ENCODE data around the gene PGR. TPM values are rescaled to one million over a fixed set of nuclear protein-coding genes. Genes with fewer than 3 reads are reported as not detected.

PGR gene
- 0.31 TPM in 1 of 2 replicates, not detected in the other for total RNA-seq (2014; rRNA removed; shearing (Covaris generic))

DNA sequence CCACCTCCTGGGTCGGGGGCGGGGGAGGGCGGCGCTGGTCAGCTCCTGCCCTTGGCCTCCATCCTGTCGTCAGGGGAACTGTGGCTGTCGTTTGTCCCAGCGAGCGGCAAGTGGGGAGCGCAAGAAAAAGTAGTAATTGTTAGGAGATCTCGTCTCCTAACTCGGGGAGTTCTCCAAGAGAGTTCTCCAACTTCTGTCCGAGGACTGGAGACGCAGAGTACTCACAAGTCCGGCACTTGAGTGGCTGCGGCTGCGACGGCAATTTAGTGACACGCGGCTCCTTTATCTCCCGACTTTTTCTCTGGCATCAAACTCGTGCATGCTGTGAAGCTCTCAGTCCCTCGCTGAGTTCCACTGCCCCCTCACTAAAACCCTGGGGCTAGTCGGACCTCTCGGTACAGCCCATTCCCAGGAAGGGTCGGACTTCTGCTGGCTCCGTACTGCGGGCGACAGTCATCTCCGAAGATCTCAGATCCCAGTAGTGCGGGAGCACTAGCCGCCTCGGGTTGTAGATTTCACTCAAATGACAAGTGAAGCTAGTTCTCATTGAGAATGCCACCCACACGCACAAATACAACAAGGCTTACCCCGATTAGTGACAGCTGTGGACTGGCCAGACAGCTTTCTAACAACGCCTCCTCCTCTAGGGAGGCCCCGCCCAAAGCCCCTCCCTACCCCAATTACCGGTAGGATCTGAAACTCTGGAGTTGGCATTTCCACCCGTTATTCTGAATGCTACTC is at the start of gene PGR:
PGR (minus strand) TSS at position 611 of the 741 bp plus-strand sequence. CDS start 743 bp downstream, outside the sequence.
- peak; percentile 69 for DNase-seq
- peak within 1 kb of the TSS; percentile 45 for H3K4me3 ChIP-seq (ENCODE audit: insufficient read depth, low read depth, low read length)
- H3K36me3 ChIP-seq (replicated peaks; ENCODE audit: control insufficient read depth, insufficient read depth, low read length) = no peaks in the 10 kb centered on the region
- peaks cover 67% of the 10 kb centered on the region for H3K27me3 ChIP-seq (ENCODE audit: control insufficient read depth, insufficient read depth, low read length)

DNA sequence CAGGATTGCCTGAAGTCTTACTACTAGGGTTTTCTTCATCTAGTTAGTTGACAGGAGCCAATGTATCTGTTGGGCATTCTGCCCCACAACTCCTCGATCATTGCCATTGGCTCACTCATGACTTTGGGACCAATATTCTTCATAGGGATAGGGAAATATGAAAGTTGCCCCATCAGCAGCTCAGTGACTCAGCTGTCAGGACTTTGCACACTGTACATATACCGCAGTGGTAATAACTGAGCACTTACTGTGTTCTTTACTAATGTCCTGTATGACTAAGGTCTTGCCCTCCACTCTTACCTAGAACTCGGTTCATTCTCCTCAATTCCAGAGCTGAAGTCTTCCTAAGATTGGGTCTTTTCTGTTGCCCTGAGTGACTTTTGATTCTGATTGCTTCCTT is 46.8 kb upstream of the PGR start:
- no peak for DNase-seq
- Histone ChIP-seq H3K36me3 (replicated peaks; ENCODE audit: control insufficient read depth, insufficient read depth, low read length) (no peaks in the 10 kb centered on the region), H3K27me3 (ENCODE audit: control insufficient read depth, insufficient read depth, low read length) (no peaks in the 10 kb centered on the region), H3K4me3 (ENCODE audit: insufficient read depth, low read depth, low read length) (no peak overlapping the region)

DNA sequence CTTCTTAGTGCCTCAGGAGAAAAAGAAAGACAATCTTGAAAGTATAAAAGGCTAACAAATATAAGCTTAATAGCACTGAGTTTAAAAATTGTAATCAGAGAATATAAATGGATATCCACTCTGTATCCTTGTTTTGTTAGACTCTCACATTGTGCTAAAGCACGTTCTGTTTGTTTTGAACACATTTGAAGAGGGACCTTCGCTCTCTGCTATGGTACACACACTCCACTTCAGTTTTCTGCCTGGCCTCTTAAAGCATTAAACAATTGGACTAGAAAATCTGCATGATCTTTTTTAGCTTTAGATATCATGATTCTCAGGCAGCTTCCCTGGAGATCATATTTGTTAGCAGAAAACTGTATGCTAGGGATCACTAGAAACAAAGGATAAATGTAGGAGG is 40.3 kb upstream of the PGR start:
- DNase-seq = no peak
- H3K27me3 ChIP-seq (ENCODE audit: control insufficient read depth, insufficient read depth, low read length) = no peaks in the 10 kb centered on the region
- no peaks in the 10 kb centered on the region for H3K36me3 ChIP-seq (replicated peaks; ENCODE audit: control insufficient read depth, insufficient read depth, low read length)
- no peak overlapping the region for H3K4me3 ChIP-seq (ENCODE audit: insufficient read depth, low read depth, low read length)

DNA sequence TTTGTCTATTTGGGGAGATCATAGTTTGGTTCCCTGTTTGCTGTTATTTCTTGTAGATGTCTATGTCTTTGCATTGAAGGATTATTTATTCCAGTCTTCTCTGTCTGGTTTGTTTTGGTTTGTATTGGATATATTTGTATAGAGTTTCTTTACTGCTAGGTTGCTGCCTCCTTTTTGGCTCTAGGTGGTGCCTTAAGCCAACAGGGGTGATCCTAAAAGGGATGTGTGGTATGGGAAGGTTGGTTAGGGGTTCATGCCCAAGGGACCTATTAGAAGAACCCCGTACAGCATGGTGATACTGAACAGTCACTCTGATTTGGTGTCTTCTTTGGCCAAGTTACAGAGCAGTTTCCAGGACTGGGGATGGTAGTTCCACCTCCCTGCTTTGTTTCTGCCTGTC is 36.4 kb upstream of the PGR start:
- Histone ChIP-seq H3K4me3 (ENCODE audit: insufficient read depth, low read depth, low read length) (no peak overlapping the region), H3K36me3 (replicated peaks; ENCODE audit: control insufficient read depth, insufficient read depth, low read length) (no peaks in the 10 kb centered on the region), H3K27me3 (ENCODE audit: control insufficient read depth, insufficient read depth, low read length) (no peaks in the 10 kb centered on the region)
- no peak for DNase-seq

DNA sequence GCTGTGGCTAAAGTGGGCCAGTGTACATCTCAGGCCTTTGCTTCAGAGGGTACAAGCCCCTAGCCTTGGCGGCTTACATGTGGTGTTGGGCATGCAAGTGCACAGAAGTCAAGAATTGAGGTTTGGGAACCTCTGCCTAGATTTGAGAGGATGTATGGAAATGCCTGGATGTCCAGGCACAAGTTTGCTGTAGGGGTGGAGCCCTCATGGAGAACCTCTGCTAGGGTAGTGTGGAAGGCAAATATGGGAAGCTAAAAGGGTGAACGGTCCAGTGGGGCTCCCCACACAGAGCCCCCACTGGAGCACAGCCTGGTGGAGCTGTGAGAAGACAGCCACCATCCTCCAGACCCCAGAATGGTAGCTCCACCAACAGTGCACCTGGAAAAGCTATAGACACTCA is 28.5 kb upstream of the PGR start:
- H3K27me3 ChIP-seq (ENCODE audit: control insufficient read depth, insufficient read depth, low read length) = no peaks in the 10 kb centered on the region
- H3K36me3 ChIP-seq (replicated peaks; ENCODE audit: control insufficient read depth, insufficient read depth, low read length) = no peaks in the 10 kb centered on the region
- DNase-seq = no peak
- no peak overlapping the region for H3K4me3 ChIP-seq (ENCODE audit: insufficient read depth, low read depth, low read length)

DNA sequence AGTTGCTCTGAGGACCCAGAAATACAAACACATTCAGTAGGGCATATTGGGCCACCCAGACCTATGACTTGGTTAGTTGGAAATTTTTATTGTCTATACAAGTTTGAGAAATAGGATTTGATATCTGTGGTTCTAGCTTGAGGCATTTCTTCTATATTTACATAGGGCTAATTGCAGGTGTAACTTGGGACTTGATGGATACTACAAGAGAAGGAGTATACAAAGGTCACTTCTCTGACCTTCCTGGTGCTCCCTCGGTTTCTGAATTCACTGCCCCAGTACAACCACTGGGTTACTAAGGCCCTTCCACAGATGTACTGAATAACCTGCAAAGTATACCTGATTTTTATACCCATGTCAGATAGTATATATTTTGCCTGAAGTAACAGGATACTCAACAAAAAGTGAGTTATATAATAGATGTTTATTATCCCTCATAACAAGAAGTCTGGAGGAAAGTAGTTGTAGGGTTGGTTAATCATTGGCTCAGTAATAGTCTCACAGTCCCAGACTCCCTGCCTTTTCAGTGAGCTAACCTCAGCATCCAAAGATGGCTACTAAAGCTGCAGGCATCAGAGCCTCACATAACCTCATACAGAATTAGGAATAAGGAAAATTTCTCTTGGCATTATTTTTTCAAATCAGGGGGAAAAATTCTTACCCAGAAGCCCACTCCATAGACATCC is 8.8 kb upstream of the PGR start:
- no peaks in the 10 kb centered on the region for H3K36me3 ChIP-seq (replicated peaks; ENCODE audit: control insufficient read depth, insufficient read depth, low read length)
- H3K27me3 ChIP-seq (ENCODE audit: control insufficient read depth, insufficient read depth, low read length) = no peaks in the 10 kb centered on the region
- DNase-seq = no peak
- no peak overlapping the region for H3K4me3 ChIP-seq (ENCODE audit: insufficient read depth, low read depth, low read length)

DNA sequence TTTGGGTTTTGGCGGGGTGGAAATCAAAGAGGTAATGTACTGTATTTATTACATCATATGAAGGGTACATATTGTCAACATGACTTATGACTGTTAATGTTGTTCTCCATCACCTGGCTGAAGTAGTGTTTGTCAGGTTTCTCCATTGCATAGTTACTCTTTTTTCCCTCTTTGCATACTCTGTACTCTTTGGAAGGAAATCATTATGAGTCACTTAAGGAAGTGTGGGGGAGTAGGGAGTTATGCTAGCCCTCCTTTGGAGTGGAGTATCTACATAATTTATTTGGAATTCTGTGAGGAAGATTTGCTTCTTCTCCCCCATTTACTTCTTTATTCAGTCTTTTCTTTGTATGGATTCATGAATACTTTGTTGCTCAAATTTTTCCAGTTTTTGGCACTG is 3.6 kb upstream of the PGR start:
- Histone ChIP-seq H3K4me3 (ENCODE audit: insufficient read depth, low read depth, low read length) (no peak overlapping the region), H3K36me3 (replicated peaks; ENCODE audit: control insufficient read depth, insufficient read depth, low read length) (no peaks in the 10 kb centered on the region), H3K27me3 (ENCODE audit: control insufficient read depth, insufficient read depth, low read length) (peaks cover 32% of the 10 kb centered on the region)
- DNase-seq = no peak

DNA sequence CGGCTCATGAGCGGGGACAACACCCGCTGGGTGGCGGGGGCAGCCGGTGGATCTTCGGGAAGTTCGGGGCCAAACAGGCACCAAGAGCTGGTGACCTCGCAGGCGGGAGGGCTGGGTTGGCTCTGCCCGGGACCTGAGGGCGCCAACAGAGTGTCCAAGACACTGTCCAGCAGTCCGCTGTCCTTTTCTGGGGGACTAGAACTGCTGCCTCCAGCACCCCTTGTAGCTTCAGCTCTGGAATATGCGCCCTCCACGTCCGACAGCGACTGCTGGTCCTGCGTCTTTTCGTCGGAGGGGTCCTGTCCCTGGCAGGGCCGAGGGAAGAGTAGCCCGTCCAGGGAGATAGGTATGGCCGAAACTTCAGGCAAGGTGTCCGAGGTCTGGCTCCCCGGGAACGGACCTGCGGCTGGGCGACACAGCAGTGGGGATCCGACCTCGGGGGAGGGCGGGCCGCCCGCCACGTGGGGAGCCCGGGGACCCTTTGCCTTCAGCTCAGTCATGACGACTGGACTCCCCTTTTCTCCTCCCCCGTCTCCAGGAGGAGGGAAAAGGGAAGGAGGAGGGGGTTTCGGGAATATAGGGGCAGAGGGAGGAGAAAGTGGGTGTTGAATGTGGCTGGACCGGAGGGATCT is 926 bp downstream of the PGR start:
- peak; percentile 60 for DNase-seq
- H3K4me3 ChIP-seq (ENCODE audit: insufficient read depth, low read depth, low read length) = peak overlapping the region; percentile 45
- H3K36me3 ChIP-seq (replicated peaks; ENCODE audit: control insufficient read depth, insufficient read depth, low read length) = no peaks in the 10 kb centered on the region
- peaks cover 67% of the 10 kb centered on the region for H3K27me3 ChIP-seq (ENCODE audit: control insufficient read depth, insufficient read depth, low read length)

DNA sequence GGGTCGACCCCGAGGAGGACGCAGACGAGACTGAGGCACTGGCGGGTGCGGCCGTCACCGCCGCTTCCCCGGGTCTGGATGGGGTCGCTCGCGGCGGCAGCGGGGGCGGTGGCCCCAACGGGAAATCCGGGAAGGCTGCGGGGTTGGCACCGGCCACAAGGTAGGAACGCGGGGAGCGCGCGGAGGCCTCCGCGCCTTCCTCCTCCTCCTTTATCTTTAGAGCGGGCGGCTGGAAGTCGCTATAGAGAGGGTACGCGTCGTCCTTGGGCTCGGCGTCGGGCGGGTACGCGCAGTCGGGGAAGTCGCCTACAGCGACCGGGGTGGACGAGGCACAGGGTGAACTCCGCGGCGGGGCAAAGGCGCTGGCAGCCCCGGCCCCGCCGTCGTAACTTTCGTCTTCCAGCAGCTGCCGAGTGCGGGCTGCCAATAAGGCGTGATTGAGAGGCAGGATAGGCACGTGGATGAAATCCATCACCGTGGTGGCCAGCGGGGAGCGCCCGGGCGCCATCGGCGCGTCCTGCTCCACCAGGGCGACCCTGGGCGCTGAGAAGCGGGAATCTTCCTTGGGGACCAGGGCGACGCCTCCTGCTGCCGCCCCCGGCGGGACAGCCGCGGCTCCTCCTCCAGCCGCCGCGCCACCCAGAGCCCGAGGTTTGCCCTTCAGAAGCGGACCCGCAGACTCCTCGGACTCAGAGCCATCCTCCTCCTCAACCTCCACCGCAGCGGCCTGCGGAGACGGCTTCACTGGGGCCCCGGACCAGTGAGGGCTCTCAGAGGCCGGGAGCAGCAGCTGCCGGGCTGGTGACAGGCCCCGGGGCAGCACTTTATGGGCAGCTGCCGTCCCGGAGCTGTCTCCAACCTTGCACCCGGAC is 1.7 kb downstream of the PGR start:
- Histone ChIP-seq H3K27me3 (ENCODE audit: control insufficient read depth, insufficient read depth, low read length) (peaks cover 67% of the 10 kb centered on the region), H3K4me3 (ENCODE audit: insufficient read depth, low read depth, low read length) (peak overlapping the region; percentile 45), H3K36me3 (replicated peaks; ENCODE audit: control insufficient read depth, insufficient read depth, low read length) (no peaks in the 10 kb centered on the region)
- peak; percentile 67 for DNase-seq

DNA sequence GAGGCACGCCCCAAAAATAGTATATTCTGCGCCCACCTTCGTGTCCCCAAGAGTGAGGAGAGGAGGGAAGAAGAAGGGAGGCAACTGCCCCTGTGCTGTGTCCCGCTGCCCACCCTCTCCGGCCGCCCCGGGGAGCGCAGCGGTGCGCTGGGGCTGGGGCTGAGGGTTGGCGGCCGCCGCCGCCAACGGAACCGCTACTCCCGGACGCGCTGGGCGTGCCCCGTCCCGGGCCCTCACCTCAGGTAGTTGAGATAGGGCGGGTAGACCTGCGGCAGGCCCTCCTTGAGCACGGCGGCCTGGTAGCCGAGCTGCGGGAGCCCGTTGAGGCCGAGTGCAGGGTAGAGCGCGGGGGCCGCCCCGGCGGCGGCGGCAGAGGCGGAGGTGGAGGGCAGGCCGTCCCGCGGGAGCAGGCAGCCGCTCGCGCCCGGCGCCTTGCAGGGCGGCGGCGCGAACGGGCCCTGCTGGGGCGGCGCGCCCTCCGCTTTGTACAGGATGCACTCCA is 2.4 kb downstream of the PGR start:
- DNase-seq = peak; percentile 76

DNA sequence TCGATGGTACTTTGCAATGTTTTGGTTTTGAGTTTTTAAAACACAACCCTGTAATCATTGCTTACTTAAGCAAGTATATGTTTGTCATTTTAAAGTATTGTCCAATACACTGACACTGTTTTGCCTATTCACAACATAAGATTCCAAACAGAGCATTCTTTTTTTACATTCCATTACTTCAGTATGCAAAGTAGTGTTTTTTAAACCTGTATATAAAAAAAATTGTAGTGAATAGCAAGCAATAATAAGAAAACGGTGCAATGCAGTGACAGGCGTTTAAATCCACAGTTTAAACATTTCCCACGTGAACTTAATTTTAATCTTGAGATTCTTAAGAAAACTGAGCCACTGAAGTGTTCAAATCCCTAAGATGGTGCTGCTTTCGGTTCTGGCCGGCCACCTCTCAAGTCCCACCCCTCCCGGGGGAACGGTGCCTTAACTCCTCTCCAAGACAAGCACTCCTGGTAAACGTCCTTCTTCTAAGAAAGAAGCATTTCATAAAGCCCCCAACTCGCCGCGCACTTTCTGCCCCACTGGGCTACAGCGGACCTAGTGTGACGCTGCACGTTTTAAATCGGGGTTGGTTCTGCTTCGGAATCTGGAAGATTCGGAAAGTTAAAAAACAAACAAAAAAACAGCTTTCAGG is 2.9 kb downstream of the PGR start:
- H3K36me3 ChIP-seq (replicated peaks; ENCODE audit: control insufficient read depth, insufficient read depth, low read length) = no peaks in the 10 kb centered on the region
- peaks cover 66% of the 10 kb centered on the region for H3K27me3 ChIP-seq (ENCODE audit: control insufficient read depth, insufficient read depth, low read length)
- peak; percentile 58 for DNase-seq
- peak overlapping the region; percentile 45 for H3K4me3 ChIP-seq (ENCODE audit: insufficient read depth, low read depth, low read length)

More for the DNA sequence above, 2.4 kb downstream of the PGR start:
- Histone ChIP-seq H3K27me3 (ENCODE audit: control insufficient read depth, insufficient read depth, low read length) (peaks cover 67% of the 10 kb centered on the region), H3K4me3 (ENCODE audit: insufficient read depth, low read depth, low read length) (peak overlapping the region; percentile 45), H3K36me3 (replicated peaks; ENCODE audit: control insufficient read depth, insufficient read depth, low read length) (no peaks in the 10 kb centered on the region)

DNA sequence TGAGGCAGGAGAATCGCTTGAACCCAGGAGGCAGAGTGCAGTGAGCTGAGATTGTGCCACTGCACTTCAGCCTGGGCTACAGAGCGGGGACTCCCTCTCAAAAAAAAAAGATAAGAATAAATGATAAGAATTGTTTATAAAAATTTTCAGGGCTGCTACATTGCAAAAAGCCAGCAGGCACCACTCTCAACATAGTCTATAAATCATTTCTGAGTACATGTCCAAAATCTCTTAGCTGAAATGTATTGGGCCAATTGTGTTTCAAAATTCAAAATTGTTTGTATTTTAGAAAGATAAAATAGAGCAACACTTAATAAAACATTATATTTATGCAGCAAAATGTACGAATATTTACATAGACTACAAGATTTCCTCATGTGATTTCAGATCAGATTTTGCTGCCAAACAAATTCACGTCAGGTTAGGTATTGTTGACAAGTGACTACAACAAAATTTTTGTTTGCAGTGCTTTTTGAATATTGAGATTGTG is 13.9 kb downstream of the PGR start:
- no peak for DNase-seq
- no peak overlapping the region for H3K4me3 ChIP-seq (ENCODE audit: insufficient read depth, low read depth, low read length)
- no peaks in the 10 kb centered on the region for H3K27me3 ChIP-seq (ENCODE audit: control insufficient read depth, insufficient read depth, low read length)
- H3K36me3 ChIP-seq (replicated peaks; ENCODE audit: control insufficient read depth, insufficient read depth, low read length) = no peaks in the 10 kb centered on the region

DNA sequence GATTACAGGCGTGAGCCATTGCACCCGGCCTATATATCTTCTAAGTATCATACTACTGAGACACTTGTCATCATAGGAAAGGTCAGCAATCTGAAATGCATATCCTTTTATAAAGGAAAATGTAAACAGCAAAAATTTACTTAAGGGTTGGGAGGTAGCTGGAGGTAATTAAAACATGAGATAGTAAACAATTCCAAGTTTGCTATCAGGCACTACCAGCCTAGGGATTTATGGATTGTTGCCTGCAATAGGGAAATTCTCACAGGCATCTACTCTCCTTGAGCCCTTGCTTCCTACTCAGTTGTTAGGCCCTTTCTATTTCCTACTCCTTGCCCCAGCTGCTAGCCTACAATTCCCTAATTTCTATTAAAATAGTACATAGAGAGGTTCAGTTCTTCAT is 16.1 kb downstream of the PGR start:
- H3K36me3 ChIP-seq (replicated peaks; ENCODE audit: control insufficient read depth, insufficient read depth, low read length) = no peaks in the 10 kb centered on the region
- no peaks in the 10 kb centered on the region for H3K27me3 ChIP-seq (ENCODE audit: control insufficient read depth, insufficient read depth, low read length)
- no peak for DNase-seq
- no peak overlapping the region for H3K4me3 ChIP-seq (ENCODE audit: insufficient read depth, low read depth, low read length)

Data from H7 (cell line).